K562 (cell line): Measurements from ENCODE around the gene SS18L1. TPM values are rescaled to one million over a fixed set of nuclear protein-coding genes. Genes with fewer than 3 reads are reported as not detected.

Experiments used
- ATAC-seq: fragments of 200-7000 bp; cut with Tn5 transposase; 3 replicates; pipeline ENCODE4 v1.9.1; 2020; ENCODE audit warnings: moderate library complexity
- BruUV-seq: library from RNA; stranded (reverse); fragments of 400-500 nt; replicated peaks from 2 replicates; lab custom pipeline; 2021; lab: Mats Ljungman, UMichigan
- CTCF ChIA-PET: fragments of 300-600 bp; formaldehyde crosslinking; extraction: SDS; loops from one replicate; lab custom pipeline; 2021; ENCODE audit warnings: low intra/inter-chr PET ratio; lab: Yijun Ruan, JAX
- POLR2A ChIA-PET: fragments of 300-600, 350-650 bp; sonication (Branson Sonifier 250); formaldehyde crosslinking; extraction: SDS; loops from one replicate; lab custom pipeline; 2021; ENCODE audit warnings: antibody characterized with exemption, inconsistent platforms; lab: Yijun Ruan, JAX
- DNase-seq, 4 experiments: peaks; one replicate each; pipeline versions ENCODE4 v3.0.0 to v3.0.0-alpha.2; 2011 to 2018; ENCODE audit warnings: low spot score in 3 of 4, mixed read lengths in 3 of 4; ENCODE audit errors: extremely low read depth in 1 of 4
- FAIRE-seq: peaks from 2 replicates; lab custom pipeline; 2011; peaks lifted over from hg19 to GRCh38; lab: Jason Lieb, UNC
- H2AFZ ChIP-seq: 2 replicates; pipeline ENCODE4 v1.6.0; 2011; ENCODE audit warnings: low read depth, low read length, control low read depth, inconsistent platforms
- H3K27ac ChIP-seq: fragments of 200-600 bp; 3 replicates; pipeline ENCODE4 v1.8.0; 2011; ENCODE audit warnings: low read depth, mild to moderate bottlenecking, control low read depth, inconsistent platforms, low read length, moderate library complexity, mixed read lengths; ENCODE audit errors: extremely low read depth
- H3K27me3 ChIP-seq, 2 experiments: fragments of 300-600 bp in 1 of 2; 2 replicates in 1 of 2; 3 replicates in 1 of 2; pipeline versions ENCODE4 v1.6.0 to v1.8.0; 2011; ENCODE audit warnings: inconsistent platforms in 2 of 2, low read length in 2 of 2, mild to moderate bottlenecking in 1 of 2, mixed read lengths in 1 of 2, moderate library complexity in 1 of 2; ENCODE audit not compliant: control insufficient read depth in 2 of 2, insufficient read depth in 2 of 2
- H3K36me3 ChIP-seq: fragments of 300-600 bp; 3 replicates; pipeline ENCODE4 v1.8.0; 2011; ENCODE audit warnings: mild to moderate bottlenecking, low read length, inconsistent platforms; ENCODE audit not compliant: control insufficient read depth, insufficient read depth
- H3K4me1 ChIP-seq, 2 experiments: fragments of 200-600 bp in 1 of 2; replicated peaks in 1 of 2; 2 replicates in 1 of 2; 3 replicates in 1 of 2; pipeline versions ENCODE4 v1.5.1 to v1.8.0; 2011; ENCODE audit warnings: inconsistent platforms in 2 of 2, low read length in 2 of 2, mild to moderate bottlenecking in 1 of 2, mixed read lengths in 1 of 2, moderate library complexity in 1 of 2; ENCODE audit not compliant: control insufficient read depth in 2 of 2, insufficient read depth in 2 of 2
- H3K4me2 ChIP-seq: 2 replicates; pipeline ENCODE4 v1.6.1; 2011; ENCODE audit warnings: low read length, control low read depth, inconsistent platforms, mixed read lengths; ENCODE audit not compliant: insufficient read depth
- H3K4me3 ChIP-seq: fragments of 200-600 bp; sonication (generic), shearing (Covaris generic); 2 replicates; pipeline ENCODE4 v1.5.1; 2016; ENCODE audit warnings: control low read depth, inconsistent platforms
- H3K79me2 ChIP-seq: fragments of 200-600 bp; 3 replicates; pipeline ENCODE4 v1.8.0; 2011; ENCODE audit warnings: low read length, inconsistent platforms; ENCODE audit not compliant: control insufficient read depth, insufficient read depth
- H3K9ac ChIP-seq, 2 experiments: 2 replicates each; pipeline versions ENCODE4 v1.6.0 to v1.6.1; 2011; ENCODE audit warnings: low read depth in 2 of 2, low read length in 2 of 2, control low read depth in 1 of 2, inconsistent platforms in 1 of 2, mild to moderate bottlenecking in 1 of 2, mixed read lengths in 1 of 2; ENCODE audit not compliant: insufficient read depth in 1 of 2
- H3K9me1 ChIP-seq: one replicate; pipeline ENCODE4 v1.6.0; 2011; ENCODE audit warnings: inconsistent platforms, mild to moderate bottlenecking, low read length, moderate library complexity; ENCODE audit not compliant: control insufficient read depth, insufficient read depth
- H3K9me3 ChIP-seq: replicated peaks from 2 replicates; pipeline ENCODE4 v1.5.1; 2011; ENCODE audit warnings: low read depth, low read length, inconsistent platforms; ENCODE audit not compliant: control insufficient read depth, insufficient read depth
- H4K20me1 ChIP-seq: replicated peaks from 2 replicates; pipeline ENCODE4 v1.6.1; 2011; ENCODE audit warnings: low read length, inconsistent platforms, mixed read lengths; ENCODE audit not compliant: control insufficient read depth, insufficient read depth
- FOS ChIP-seq: IDR thresholded peaks from 3 replicates; pipeline ENCODE4 v1.6.1; 2011; ENCODE audit not compliant: insufficient read length; ENCODE audit errors: extremely low read depth
- ID3 ChIP-seq, 2 experiments: fragments of 250-450 bp in 1 of 2; fragments of 450-650 bp in 1 of 2; sonication (Bioruptor Pico) in 1 of 2; IDR thresholded peaks; 2 replicates each; pipeline versions ENCODE4 v1.6.1 to v1.8.0; 2016 to 2021; ENCODE audit warnings: mild to moderate bottlenecking in 2 of 2, moderate library complexity in 2 of 2, missing compliant biosample characterization in 1 of 2, missing genetic modification characterization in 1 of 2
- SMARCA5 ChIP-seq: fragments of 450-650 bp; IDR thresholded peaks from 2 replicates; pipeline ENCODE4 v1.6.1; 2016
- SPI1 ChIP-seq: IDR thresholded peaks from 2 replicates; pipeline ENCODE4 v1.6.1; 2011; ENCODE audit warnings: low read depth, low read length, control low read depth, borderline replicate concordance
- STAT5B ChIP-seq: fragments of 250-450 bp; sonication (Bioruptor Pico); IDR thresholded peaks from 2 replicates; pipeline ENCODE4 v1.8.0; 2021; ENCODE audit warnings: mild to moderate bottlenecking, inconsistent platforms
- SUPT5H ChIP-seq: fragments of 450-650 bp; IDR thresholded peaks from 2 replicates; pipeline ENCODE4 v1.6.1; 2016
- TSC22D4 ChIP-seq: fragments of 450-650 bp; IDR thresholded peaks from 2 replicates; pipeline ENCODE4 v1.6.1; 2016; ENCODE audit warnings: missing genetic modification characterization, missing biosample characterization, control low read depth
- WGBS: fragments of 100-300 bp; shearing (Covaris generic); methylation state at CpG from one replicate; pipeline ENCODE4 v1.1.6; 2016; ENCODE audit warnings: low coverage, mixed read lengths; ENCODE audit not compliant: insufficient coverage; ENCODE audit errors: missing lambda C conversion rate; 5-methylcytosine and 5-hydroxymethylcytosine counted together
- in situ Hi-C: fragments of 300-500 bp; cut with MboI; formaldehyde crosslinking; loops from 4 replicates; pipeline ENCODE4 v1.15.0; 2018; ENCODE audit warnings: inconsistent platforms, mixed read lengths
- intact Hi-C: fragments of 100-400 bp; cut with micrococcal nuclease; formaldehyde crosslinking; loops from 2 replicates; pipeline ENCODE4 v1.14.2; 2022
- polyA plus RNA-seq, 8 experiments: library from polyadenylated mRNA; depleted of rRNA in 4 of 8; stranded (reverse) in 5 of 8; unstranded in 3 of 8; fragments of >200 nt; fragmentation: Nextera tagmentation in 2 of 8; fragmentation: Illumina TruSeq in 1 of 8; extraction: Ambion mirVana in 2 of 8; extraction: Trizol in 1 of 8; gene quantifications; 2 replicates each; pipeline versions ENCODE4 v1.2.1 to v1.2.3, GENCODE V29; 2011 to 2014; ENCODE audit warnings: inconsistent platforms in 1 of 8, missing spikeins in 1 of 8
- total RNA-seq, 7 experiments: library from RNA; depleted of rRNA in 6 of 7; stranded (reverse); fragments of >200 nt in 6 of 7; fragmentation: Illumina TruSeq in 2 of 7; extraction: Trizol in 2 of 7; gene quantifications; 2 replicates each; pipeline versions ENCODE4 v1.2.1 to v1.2.3, GENCODE V29; 2011 to 2021; ENCODE audit warnings: low replicate concordance in 1 of 7
- TF ChIP-seq, protein P1 (sequence below), 2 experiments: fragments of 450-650 bp in 1 of 2; IDR thresholded peaks; 2 replicates each; pipeline ENCODE4 v1.6.1; 2011 to 2017; ENCODE audit warnings: low read depth in 2 of 2, antibody characterized with exemption in 1 of 2, borderline replicate concordance in 1 of 2, low read length in 1 of 2, mild to moderate bottlenecking in 1 of 2, mixed read lengths in 1 of 2; ENCODE audit not compliant: control insufficient read depth in 1 of 2

SS18L1 gene
- total and polyA plus RNA-seq, 9 of the 15 experiments (the other 6 are each of a cell fraction or from before 2014, with no cell fraction given), result 2.7 to 28.3 (median 15.1) TPM

GRCh38 chr20:62119115-62119514 is 24.5 kb upstream of the SS18L1 start:
- Histone ChIP-seq H3K9ac (no peak overlapping the region), H3K79me2 (peaks cover 18% of the 10 kb centered on the region), H3K36me3 (peaks cover 9% of the 10 kb centered on the region; the same call in 2 of the 3 replicates), H3K9me3 (no peaks in the 10 kb centered on the region), H4K20me1 (peaks cover 12% of the 10 kb centered on the region), H2AFZ (no peak overlapping the region), H3K9me1 (no peaks in the 10 kb centered on the region), H3K4me1 (peaks cover 13 to 51% of the 10 kb centered on the region in 2 experiments; a peak in 4 of 5 replicates), H3K27me3 (peaks cover 12 to 36% of the 10 kb centered on the region in 2 experiments), H3K27ac (no peak overlapping the region), H3K4me2 (no peak overlapping the region), H3K4me3 (no peak overlapping the region)
- 19% methylated on average over 5 of the region's 5 CpGs for WGBS
- in situ Hi-C loops, result no loop called here
- intact Hi-C loops, result no loop called here
- no peak for ATAC-seq
- ChIA-PET CTCF (no interaction called here), POLR2A (interaction anchor here (1.8 kb wide), 1 partner anchor 53 kb away, joined by 4 read pairs; no protein-coding TSS in a partner anchor)
- BruUV-seq, result no TSS peak
- no peak for DNase-seq
- TF ChIP-seq, protein P1, sequence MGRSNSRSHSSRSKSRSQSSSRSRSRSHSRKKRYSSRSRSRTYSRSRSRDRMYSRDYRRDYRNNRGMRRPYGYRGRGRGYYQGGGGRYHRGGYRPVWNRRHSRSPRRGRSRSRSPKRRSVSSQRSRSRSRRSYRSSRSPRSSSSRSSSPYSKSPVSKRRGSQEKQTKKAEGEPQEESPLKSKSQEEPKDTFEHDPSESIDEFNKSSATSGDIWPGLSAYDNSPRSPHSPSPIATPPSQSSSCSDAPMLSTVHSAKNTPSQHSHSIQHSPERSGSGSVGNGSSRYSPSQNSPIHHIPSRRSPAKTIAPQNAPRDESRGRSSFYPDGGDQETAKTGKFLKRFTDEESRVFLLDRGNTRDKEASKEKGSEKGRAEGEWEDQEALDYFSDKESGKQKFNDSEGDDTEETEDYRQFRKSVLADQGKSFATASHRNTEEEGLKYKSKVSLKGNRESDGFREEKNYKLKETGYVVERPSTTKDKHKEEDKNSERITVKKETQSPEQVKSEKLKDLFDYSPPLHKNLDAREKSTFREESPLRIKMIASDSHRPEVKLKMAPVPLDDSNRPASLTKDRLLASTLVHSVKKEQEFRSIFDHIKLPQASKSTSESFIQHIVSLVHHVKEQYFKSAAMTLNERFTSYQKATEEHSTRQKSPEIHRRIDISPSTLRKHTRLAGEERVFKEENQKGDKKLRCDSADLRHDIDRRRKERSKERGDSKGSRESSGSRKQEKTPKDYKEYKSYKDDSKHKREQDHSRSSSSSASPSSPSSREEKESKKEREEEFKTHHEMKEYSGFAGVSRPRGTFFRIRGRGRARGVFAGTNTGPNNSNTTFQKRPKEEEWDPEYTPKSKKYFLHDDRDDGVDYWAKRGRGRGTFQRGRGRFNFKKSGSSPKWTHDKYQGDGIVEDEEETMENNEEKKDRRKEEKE (IDR thresholded peaks at IDR 0.05; ENCODE audit: borderline replicate concordance in 1 of 2, control insufficient read depth in 1 of 2, low read depth in 2 of 2, low read length in 1 of 2), result no peak
- TF ChIP-seq TSC22D4 (no peak), SUPT5H (no peak), SMARCA5 (no peak), ID3 (CRISPR knock-in tag; IDR thresholded peaks at IDR 0.05) (no peak), ID3 (tag; IDR thresholded peaks at IDR 0.05) (no peak), STAT5B (CRISPR knock-in tag) (no peak), SPI1 (no peak), FOS (no peak)
- no peak for FAIRE-seq
